Lower leg skin (tissue), 3 donors: ENCODE results near the gene SH3RF3.

Source experiments
- CTCF ChIP-seq, 3 donors: fragments of 450-650 bp; IDR thresholded peaks; one replicate each; pipeline ENCODE4 v1.5.1; 2016; ENCODE audit warnings: antibody characterized with exemption in 3 of 3, mild to moderate bottlenecking in 3 of 3, moderate library complexity in 2 of 3
- POLR2A ChIP-seq, 2 donors: fragments of 450-650 bp; IDR thresholded peaks; one replicate each; pipeline ENCODE4 v1.6.1; 2016 to 2017; ENCODE audit warnings: antibody characterized with exemption in 2 of 2, mild to moderate bottlenecking in 1 of 2, moderate library complexity in 1 of 2

- TF ChIP-seq CTCF (IDR thresholded peaks at IDR 0.05) (no peak), POLR2A (IDR thresholded peaks at IDR 0.05) (no peak)
Measured at GRCh38 chr2:109277406-109277805, 148.4 kb downstream of the SH3RF3 start.
